Fibroblast of lung (primary cell): ENCODE results near the gene NEB. TPM values are rescaled to one million over a fixed set of nuclear protein-coding genes. Genes with fewer than 3 reads are reported as not detected.

Experiments
- DNase-seq, 2 donors: peaks; one replicate each; pipeline versions ENCODE4 v3.0.0 to v3.0.0-alpha.2; 2010; ENCODE audit warnings: low read depth in 2 of 2
- H2AFZ ChIP-seq: 2 replicates; pipeline ENCODE4 v1.5.1; 2012; ENCODE audit warnings: low read length, control low read depth, inconsistent platforms
- H3K27ac ChIP-seq: 2 replicates; pipeline ENCODE4 v1.5.1; 2011; ENCODE audit warnings: low read length, control low read depth; ENCODE audit not compliant: insufficient read depth
- H3K27me3 ChIP-seq: 2 replicates; pipeline ENCODE4 v1.5.1; 2011; ENCODE audit warnings: mild to moderate bottlenecking, low read length; ENCODE audit not compliant: control insufficient read depth, insufficient read depth
- H3K36me3 ChIP-seq: 2 replicates; pipeline ENCODE4 v1.5.1; 2011; ENCODE audit warnings: low read length; ENCODE audit not compliant: control insufficient read depth, insufficient read depth
- H3K4me1 ChIP-seq: 2 replicates; pipeline ENCODE4 v1.5.1; 2011; ENCODE audit warnings: low read length; ENCODE audit not compliant: control insufficient read depth, insufficient read depth; ENCODE audit errors: extremely low read depth
- H3K4me2 ChIP-seq: 2 replicates; pipeline ENCODE4 v1.5.1; 2011; ENCODE audit warnings: low read length, control low read depth; ENCODE audit not compliant: insufficient read depth; ENCODE audit errors: extremely low read depth
- H3K4me3 ChIP-seq, 4 experiments: fragments of 200-600 bp in 1 of 4; sonication (generic) in 1 of 4; replicated peaks in 1 of 4; 2 replicates each; pipeline ENCODE4 v1.5.1; 2011 to 2016; ENCODE audit warnings: low read length in 4 of 4, low read depth in 3 of 4, mild to moderate bottlenecking in 3 of 4, control low read depth in 2 of 4, inconsistent platforms in 1 of 4, mixed read lengths in 1 of 4; ENCODE audit not compliant: insufficient read depth in 1 of 4; ENCODE audit errors: control extremely low read depth in 1 of 4
- H3K79me2 ChIP-seq: 2 replicates; pipeline ENCODE4 v1.5.1; 2012; ENCODE audit warnings: mild to moderate bottlenecking, low read length, inconsistent platforms; ENCODE audit not compliant: control insufficient read depth, insufficient read depth
- H3K9ac ChIP-seq: 2 replicates; pipeline ENCODE4 v1.5.1; 2011; ENCODE audit warnings: mild to moderate bottlenecking, low read length, control low read depth; ENCODE audit not compliant: insufficient read depth
- H3K9me3 ChIP-seq: 2 replicates; pipeline ENCODE4 v1.5.1; 2012; ENCODE audit warnings: low read depth, low read length; ENCODE audit not compliant: control insufficient read depth, insufficient read depth
- H4K20me1 ChIP-seq: 2 replicates; pipeline ENCODE4 v1.5.1; 2011; ENCODE audit warnings: low read length; ENCODE audit not compliant: control insufficient read depth, insufficient read depth; ENCODE audit errors: extremely low read depth
- CTCF ChIP-seq, 2 donors: IDR thresholded peaks in 1 of 2; conservative IDR thresholded peaks in 1 of 2; 1 replicate in 1 of 2; 2 replicates in 1 of 2; pipeline ENCODE4 v1.5.1; 2011 to 2012; ENCODE audit warnings: low read length in 2 of 2, control low read depth in 1 of 2, inconsistent platforms in 1 of 2, low read depth in 1 of 2, mild to moderate bottlenecking in 1 of 2
- EZH2 ChIP-seq: IDR thresholded peaks from 2 replicates; pipeline ENCODE4 v1.5.1; 2012; ENCODE audit warnings: low read length, control low read depth, mild to moderate bottlenecking; ENCODE audit errors: missing control alignments
- polyA plus RNA-seq, 2 donors: library from polyadenylated mRNA; depleted of rRNA in 1 of 2; stranded (reverse) in 1 of 2; unstranded in 1 of 2; fragments of >200 nt; gene quantifications; 2 replicates each; pipeline ENCODE4 v1.2.1, GENCODE V29; 2011 to 2012; ENCODE audit warnings: missing spikeins in 1 of 2
- total RNA-seq: library from RNA; depleted of rRNA; stranded (reverse); fragments of >200 nt; gene quantifications from 2 replicates; pipeline ENCODE4 v1.2.1, GENCODE V29; 2014

The NEB gene
- total and polyA plus RNA-seq, 2 donors (not counting 1 experiment from before 2014, with no cell fraction given) = 0.17 to 0.26 TPM

- Histone ChIP-seq H3K9ac (no peak overlapping the region), H3K9me3 (no peaks in the 10 kb centered on the region), H3K4me3 (no peak overlapping the region), H2AFZ (no peak overlapping the region), H3K27me3 (no peaks in the 10 kb centered on the region), H3K36me3 (no peaks in the 10 kb centered on the region), H3K27ac (no peak overlapping the region), H3K4me2 (no peak overlapping the region), H4K20me1 (no peaks in the 10 kb centered on the region), H3K4me1 (no peaks in the 10 kb centered on the region), H3K79me2 (no peaks in the 10 kb centered on the region)
- DNase-seq = no peak
- TF ChIP-seq EZH2 = no peak
- no peak for TF ChIP-seq CTCF (conservative IDR thresholded peaks at IDR 0.05 in 1 of 2, IDR thresholded peaks at IDR 0.05 in 1 of 2; ENCODE audit: low read depth in 1 of 2, low read length in 2 of 2)
These were observed 79.4 kb downstream of the NEB start for GRCh38 chr2:151654891-151655290.

- H3K4me2 ChIP-seq = no peak overlapping the region
- no peaks in the 10 kb centered on the region for H3K79me2 ChIP-seq
- H4K20me1 ChIP-seq = no peaks in the 10 kb centered on the region
- no peak overlapping the region for H3K27ac ChIP-seq
- H3K4me3 ChIP-seq = no peak overlapping the region
- no peaks in the 10 kb centered on the region for H3K4me1 ChIP-seq
- H3K27me3 ChIP-seq = no peaks in the 10 kb centered on the region
- no peak overlapping the region for H2AFZ ChIP-seq
- H3K36me3 ChIP-seq = no peaks in the 10 kb centered on the region
- H3K9ac ChIP-seq = no peak overlapping the region
- H3K9me3 ChIP-seq = no peaks in the 10 kb centered on the region
- DNase-seq = no peak
- no peak for TF ChIP-seq EZH2
- TF ChIP-seq CTCF (conservative IDR thresholded peaks at IDR 0.05 in 1 of 2, IDR thresholded peaks at IDR 0.05 in 1 of 2; ENCODE audit: low read depth in 1 of 2, low read length in 2 of 2) = no peak
These were observed 80.2 kb downstream of the NEB start for GRCh38 chr2:151654085-151654484.

GRCh38 chr2:151651274-151651673, 83.0 kb downstream of the NEB start:
- TF ChIP-seq CTCF (conservative IDR thresholded peaks at IDR 0.05 in 1 of 2, IDR thresholded peaks at IDR 0.05 in 1 of 2; ENCODE audit: low read depth in 1 of 2, low read length in 2 of 2) = no peak
- TF ChIP-seq EZH2 = no peak
- H3K9me3 ChIP-seq = no peaks in the 10 kb centered on the region
- H3K79me2 ChIP-seq = no peaks in the 10 kb centered on the region
- H3K4me2 ChIP-seq = no peak overlapping the region
- no peak overlapping the region for H3K4me3 ChIP-seq
- no peak overlapping the region for H2AFZ ChIP-seq
- no peak overlapping the region for H3K9ac ChIP-seq
- no peaks in the 10 kb centered on the region for H3K27me3 ChIP-seq
- H3K27ac ChIP-seq = no peak overlapping the region
- no peaks in the 10 kb centered on the region for H4K20me1 ChIP-seq
- no peaks in the 10 kb centered on the region for H3K4me1 ChIP-seq
- no peaks in the 10 kb centered on the region for H3K36me3 ChIP-seq
- no peak for DNase-seq
